ENCODE measurements around the gene RRP12.

RRP12 gene, protein sequence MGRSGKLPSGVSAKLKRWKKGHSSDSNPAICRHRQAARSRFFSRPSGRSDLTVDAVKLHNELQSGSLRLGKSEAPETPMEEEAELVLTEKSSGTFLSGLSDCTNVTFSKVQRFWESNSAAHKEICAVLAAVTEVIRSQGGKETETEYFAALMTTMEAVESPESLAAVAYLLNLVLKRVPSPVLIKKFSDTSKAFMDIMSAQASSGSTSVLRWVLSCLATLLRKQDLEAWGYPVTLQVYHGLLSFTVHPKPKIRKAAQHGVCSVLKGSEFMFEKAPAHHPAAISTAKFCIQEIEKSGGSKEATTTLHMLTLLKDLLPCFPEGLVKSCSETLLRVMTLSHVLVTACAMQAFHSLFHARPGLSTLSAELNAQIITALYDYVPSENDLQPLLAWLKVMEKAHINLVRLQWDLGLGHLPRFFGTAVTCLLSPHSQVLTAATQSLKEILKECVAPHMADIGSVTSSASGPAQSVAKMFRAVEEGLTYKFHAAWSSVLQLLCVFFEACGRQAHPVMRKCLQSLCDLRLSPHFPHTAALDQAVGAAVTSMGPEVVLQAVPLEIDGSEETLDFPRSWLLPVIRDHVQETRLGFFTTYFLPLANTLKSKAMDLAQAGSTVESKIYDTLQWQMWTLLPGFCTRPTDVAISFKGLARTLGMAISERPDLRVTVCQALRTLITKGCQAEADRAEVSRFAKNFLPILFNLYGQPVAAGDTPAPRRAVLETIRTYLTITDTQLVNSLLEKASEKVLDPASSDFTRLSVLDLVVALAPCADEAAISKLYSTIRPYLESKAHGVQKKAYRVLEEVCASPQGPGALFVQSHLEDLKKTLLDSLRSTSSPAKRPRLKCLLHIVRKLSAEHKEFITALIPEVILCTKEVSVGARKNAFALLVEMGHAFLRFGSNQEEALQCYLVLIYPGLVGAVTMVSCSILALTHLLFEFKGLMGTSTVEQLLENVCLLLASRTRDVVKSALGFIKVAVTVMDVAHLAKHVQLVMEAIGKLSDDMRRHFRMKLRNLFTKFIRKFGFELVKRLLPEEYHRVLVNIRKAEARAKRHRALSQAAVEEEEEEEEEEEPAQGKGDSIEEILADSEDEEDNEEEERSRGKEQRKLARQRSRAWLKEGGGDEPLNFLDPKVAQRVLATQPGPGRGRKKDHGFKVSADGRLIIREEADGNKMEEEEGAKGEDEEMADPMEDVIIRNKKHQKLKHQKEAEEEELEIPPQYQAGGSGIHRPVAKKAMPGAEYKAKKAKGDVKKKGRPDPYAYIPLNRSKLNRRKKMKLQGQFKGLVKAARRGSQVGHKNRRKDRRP (N-terminal part only)

DNA sequence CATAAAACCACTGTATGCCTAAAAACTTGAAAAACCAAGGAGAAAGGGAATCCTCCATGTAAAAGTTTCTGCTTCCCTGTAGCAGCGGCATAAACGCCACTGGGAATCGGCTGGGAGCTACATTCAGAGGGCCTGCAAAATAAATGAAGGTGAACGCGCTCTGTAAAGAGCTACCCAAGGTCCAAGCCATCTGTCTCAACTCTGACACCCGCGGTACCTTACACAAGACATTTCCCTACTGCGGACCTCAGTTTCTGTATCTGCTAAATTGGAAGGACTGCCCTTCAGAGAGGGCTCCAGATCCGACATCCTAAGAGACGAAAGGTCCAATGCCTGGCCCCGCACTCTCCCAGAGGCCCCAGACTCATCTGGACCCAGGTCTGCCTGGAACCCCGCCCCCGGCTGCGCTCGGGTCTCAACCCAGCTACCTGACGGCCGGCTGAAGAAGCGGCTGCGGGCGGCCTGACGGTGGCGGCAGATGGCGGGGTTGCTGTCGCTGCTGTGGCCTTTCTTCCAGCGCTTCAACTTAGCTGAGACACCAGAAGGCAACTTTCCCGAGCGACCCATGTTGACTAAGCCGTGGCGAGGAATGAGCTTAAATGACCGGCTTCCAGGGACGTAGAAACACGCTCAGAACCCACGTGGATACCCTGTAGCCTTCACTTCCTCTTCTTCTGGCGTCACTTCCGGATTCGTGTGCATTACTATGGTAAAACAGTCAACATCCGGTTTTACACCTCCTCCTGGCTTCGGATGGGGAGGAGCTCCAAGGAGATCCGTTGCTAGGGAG is at the start of gene RRP12:
RRP12 (minus strand) TSS at position 676 of the 790 bp plus-strand sequence; CDS start at position 567, 109 bp downstream.
- DNase-seq (ENCODE audit: extremely low read depth, insufficient read length), result peak; percentile 84
- peak within 1 kb of the TSS; percentile 87 for H3K4me3 ChIP-seq (replicated peaks; ENCODE audit: low read depth, low read length)
- TF ChIP-seq, protein P1, sequence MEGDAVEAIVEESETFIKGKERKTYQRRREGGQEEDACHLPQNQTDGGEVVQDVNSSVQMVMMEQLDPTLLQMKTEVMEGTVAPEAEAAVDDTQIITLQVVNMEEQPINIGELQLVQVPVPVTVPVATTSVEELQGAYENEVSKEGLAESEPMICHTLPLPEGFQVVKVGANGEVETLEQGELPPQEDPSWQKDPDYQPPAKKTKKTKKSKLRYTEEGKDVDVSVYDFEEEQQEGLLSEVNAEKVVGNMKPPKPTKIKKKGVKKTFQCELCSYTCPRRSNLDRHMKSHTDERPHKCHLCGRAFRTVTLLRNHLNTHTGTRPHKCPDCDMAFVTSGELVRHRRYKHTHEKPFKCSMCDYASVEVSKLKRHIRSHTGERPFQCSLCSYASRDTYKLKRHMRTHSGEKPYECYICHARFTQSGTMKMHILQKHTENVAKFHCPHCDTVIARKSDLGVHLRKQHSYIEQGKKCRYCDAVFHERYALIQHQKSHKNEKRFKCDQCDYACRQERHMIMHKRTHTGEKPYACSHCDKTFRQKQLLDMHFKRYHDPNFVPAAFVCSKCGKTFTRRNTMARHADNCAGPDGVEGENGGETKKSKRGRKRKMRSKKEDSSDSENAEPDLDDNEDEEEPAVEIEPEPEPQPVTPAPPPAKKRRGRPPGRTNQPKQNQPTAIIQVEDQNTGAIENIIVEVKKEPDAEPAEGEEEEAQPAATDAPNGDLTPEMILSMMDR (IDR thresholded peaks at IDR 0.05; ENCODE audit: insufficient read depth, low read length, poor library complexity, severe bottlenecking), result peak; percentile 22

DNA sequence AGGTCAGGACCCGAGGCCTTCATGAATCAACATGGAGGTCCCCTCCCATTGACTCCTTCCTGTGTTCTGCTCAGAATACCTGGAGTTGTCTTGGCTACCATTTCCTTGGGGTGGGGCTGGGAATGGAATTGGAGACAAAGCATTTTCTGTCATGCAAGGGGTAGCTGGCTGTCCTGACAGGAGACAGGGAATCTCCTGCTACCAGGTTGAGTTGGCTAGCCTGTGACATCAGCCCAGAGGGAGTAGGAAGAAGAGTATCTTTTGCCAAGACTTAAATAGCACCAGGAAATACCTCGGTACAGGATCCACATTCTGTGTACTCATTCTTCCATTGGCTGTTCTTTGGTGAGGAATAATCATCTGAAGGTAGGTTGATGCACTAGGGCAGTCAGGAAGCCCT is 49.7 kb upstream of the RRP12 start:
- H3K36me3 ChIP-seq (ENCODE audit: control insufficient read depth, insufficient read depth, low read length), result peaks cover 7% of the 10 kb centered on the region

More for the DNA sequence above, at the start of gene RRP12:
- Histone ChIP-seq H3K36me3 (ENCODE audit: control insufficient read depth, insufficient read depth, low read length) (peaks cover 3% of the 10 kb centered on the region), H3K27me3 (replicated peaks; ENCODE audit: control insufficient read depth, insufficient read depth, low read length) (no peaks in the 10 kb centered on the region)

DNA sequence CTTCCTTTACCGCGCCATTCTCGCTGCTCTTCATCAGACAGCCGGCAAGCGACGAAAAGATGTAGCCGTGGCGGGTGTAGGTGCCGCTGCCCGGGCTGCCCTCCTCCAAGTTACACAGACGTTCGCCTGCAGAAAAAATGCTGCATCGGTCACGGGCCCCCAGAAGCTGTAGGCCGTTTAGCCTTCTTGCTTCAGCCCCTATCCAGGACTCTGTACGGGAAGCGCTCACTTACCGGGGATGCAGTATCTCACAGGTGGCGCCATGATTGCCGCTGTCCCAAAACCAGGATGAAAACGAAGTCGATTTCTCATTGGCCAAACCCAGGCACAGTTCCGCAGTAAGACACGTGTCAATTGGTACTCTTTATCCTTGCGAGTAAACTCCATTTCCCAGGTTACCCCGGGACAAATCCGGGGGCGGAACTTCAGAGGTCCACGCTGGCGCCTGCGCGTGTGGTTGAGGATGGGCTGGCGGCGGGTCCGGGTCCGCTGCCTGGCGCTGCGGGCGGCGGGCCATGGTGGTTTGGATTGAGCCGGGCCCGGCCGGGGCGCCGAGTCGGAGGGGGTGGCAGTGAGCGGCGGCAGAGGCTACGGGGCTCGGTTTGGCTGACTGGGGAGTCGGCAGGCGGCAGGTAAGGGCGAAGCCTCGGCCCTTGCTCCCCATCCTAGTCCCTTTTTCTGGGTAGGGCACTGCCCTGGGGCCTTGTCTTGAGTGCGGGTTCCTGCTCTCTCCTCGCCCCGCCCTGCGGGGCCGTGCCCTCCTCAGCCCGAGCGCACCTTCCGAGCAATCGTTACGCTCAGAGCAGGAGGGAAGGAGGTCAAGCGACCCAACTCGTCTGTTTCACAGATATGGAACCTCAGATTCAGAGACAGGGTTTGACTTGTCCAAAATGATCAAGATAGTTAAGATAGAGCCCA is 44.8 kb upstream of the RRP12 start, which contains the start of the genes EXOSC1 and ZDHHC16:
EXOSC1 (minus strand) TSS at position 285 of the 918 bp plus-strand sequence; CDS start at position 264, 21 bp downstream.
ZDHHC16 (plus strand) TSS at position 454 of the 918 bp plus-strand sequence. CDS start 5,501 bp downstream, outside the sequence.
- Histone ChIP-seq H3K36me3 (ENCODE audit: control insufficient read depth, insufficient read depth, low read length) (no peaks in the 10 kb centered on the region; the same call in 1 of the 2 replicates), H3K27me3 (replicated peaks; ENCODE audit: control insufficient read depth, insufficient read depth, low read length) (no peaks in the 10 kb centered on the region)
- TF ChIP-seq, protein P1 (IDR thresholded peaks at IDR 0.05; ENCODE audit: insufficient read depth, low read length, poor library complexity, severe bottlenecking), result peak; percentile 17

More for the DNA sequence above, 49.7 kb upstream of the RRP12 start:
- TF ChIP-seq, protein P1 (IDR thresholded peaks at IDR 0.05; ENCODE audit: insufficient read depth, low read length, poor library complexity, severe bottlenecking), result no peak
- H3K4me3 ChIP-seq (replicated peaks; ENCODE audit: low read depth, low read length), result no peak overlapping the region
- no peaks in the 10 kb centered on the region for H3K27me3 ChIP-seq (replicated peaks; ENCODE audit: control insufficient read depth, insufficient read depth, low read length)
- no peak for DNase-seq (ENCODE audit: extremely low read depth, insufficient read length)

DNA sequence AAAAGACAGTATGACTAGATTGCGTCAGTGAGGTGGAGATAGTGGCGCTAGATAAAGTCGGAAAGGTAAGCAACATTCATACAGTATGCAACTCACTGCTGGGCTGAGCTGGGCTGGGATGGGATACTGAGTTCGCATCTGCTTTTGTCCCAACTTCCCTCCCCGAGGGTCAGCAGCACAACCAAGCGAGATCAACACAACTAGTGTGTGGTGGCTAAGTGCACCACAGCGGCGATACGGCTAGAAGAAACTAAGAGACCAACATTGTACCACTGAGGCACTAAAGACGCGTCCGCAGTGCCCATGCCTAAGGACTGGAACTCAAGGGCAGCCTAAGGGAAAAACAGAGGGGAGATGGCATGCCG is 44.2 kb upstream of the RRP12 start:
- peak overlapping the region; percentile 95 for H3K4me3 ChIP-seq (replicated peaks; ENCODE audit: low read depth, low read length)
- H3K27me3 ChIP-seq (replicated peaks; ENCODE audit: control insufficient read depth, insufficient read depth, low read length), result no peaks in the 10 kb centered on the region
- TF ChIP-seq, protein P1 (IDR thresholded peaks at IDR 0.05; ENCODE audit: insufficient read depth, low read length, poor library complexity, severe bottlenecking), result no peak
- no peaks in the 10 kb centered on the region; the same call in 1 of the 2 replicates for H3K36me3 ChIP-seq (ENCODE audit: control insufficient read depth, insufficient read depth, low read length)
- DNase-seq (ENCODE audit: extremely low read depth, insufficient read length), result no peak

More for the DNA sequence above, 44.8 kb upstream of the RRP12 start, which contains the start of the genes EXOSC1 and ZDHHC16:
- peak; percentile 87 for DNase-seq (ENCODE audit: extremely low read depth, insufficient read length)
- H3K4me3 ChIP-seq (replicated peaks; ENCODE audit: low read depth, low read length), result peak within 1 kb of the TSS; percentile 95
